Activated gamma-delta T cell treated with Interleukin-2 at 50 U/mL for 16 hours (primary cell): ENCODE measurements around the gene AP3S2.

Source experiments
- DNase-seq: peaks from one replicate; pipeline ENCODE4 v3.0.0-alpha.2; 2020

Gene AP3S2

GRCh38 chr15:89830639-89831038, 63.2 kb downstream of the AP3S2 start:
- no peak for DNase-seq

GRCh38 chr15:89829616-89830440, 64.0 kb downstream of the AP3S2 start:
- no peak for DNase-seq

DNA sequence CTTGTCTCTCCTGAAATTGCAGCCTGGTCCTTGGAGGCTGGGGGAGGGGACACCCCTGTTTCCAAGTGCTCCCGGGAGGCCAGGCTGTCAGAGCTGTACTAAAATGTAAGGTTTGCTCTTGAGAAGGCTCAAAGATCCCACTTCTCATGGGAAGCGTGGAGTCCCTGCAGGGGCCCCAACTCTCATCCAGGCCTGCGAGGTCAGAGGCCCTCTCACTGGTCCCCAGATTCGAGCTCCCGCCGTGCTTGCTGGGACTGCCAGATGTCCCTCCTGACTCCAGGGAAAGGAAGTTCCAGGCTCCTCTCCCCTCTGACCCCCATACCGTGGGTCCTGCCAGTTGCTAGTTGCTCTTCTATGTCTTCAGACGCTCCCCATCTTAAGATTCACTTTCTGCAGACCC, 64.6 kb downstream of the AP3S2 start:
- DNase-seq = no peak

DNA sequence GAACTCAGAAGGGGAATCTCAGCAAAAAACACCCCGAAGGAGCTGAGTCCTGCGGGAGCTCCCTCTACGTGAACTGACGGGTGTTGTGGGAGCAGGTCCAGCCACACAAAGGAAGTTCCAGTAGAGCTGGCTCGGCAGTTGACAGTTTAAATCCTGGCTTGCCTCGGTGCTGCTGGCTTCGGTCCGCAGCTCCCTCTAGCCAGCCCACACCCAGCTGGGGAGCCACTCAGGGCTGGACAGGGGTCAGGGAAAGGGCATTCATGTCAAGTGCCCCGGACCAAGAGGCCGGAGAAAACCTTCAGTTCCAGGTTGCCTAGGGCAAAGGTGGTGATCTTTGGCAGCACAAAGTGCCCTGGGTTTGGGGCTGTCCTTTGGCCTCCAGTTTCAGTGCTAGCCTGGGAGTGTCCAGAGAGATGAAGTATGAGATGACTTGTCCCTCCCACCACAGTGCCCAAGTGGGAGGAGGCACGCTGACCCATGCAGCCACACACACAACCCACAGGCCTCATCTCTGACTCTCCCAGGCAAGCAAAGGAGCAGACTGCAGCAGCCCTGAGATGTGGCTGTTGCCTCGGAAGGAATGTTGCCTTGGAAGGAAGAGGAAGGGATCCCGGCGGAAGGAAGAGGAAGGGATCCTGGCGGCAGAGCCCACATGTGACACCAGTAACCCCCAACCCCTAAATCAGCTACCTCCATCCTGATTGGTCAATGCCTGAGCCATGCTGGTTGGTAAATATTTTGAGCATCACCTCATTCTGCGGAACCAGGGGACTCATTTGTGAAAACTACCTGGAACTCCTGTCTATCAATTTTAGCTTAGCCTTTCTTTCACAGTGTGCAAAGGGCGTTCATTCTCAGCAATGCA, 65.3 kb downstream of the AP3S2 start:
- no peak for DNase-seq

DNA sequence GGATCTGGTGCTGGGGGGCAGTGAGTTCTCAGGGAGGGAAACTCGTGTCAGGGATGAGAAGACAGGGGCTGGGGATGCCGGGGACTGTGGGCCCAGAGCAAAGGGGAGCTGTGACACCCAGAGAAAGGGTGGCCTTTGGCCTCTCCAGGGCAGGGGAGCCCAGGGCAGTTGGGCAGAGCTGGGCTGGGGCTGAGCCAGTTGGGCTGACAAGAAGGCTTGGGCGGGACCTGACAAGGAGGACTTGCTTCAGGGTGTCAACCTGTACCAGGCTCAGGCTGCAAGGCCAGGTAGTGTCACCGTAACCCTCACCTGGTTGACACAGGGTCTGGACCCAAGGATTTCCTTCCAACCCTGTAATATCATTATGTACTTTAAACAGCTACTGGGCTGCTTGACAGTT, 66.0 kb downstream of the AP3S2 start:
- DNase-seq = no peak

- DNase-seq = no peak
These were observed 66.8 kb downstream of the AP3S2 start for GRCh38 chr15:89826671-89827655.

- no peak for DNase-seq
These were observed 68.4 kb downstream of the AP3S2 start for GRCh38 chr15:89825271-89825940.

DNA sequence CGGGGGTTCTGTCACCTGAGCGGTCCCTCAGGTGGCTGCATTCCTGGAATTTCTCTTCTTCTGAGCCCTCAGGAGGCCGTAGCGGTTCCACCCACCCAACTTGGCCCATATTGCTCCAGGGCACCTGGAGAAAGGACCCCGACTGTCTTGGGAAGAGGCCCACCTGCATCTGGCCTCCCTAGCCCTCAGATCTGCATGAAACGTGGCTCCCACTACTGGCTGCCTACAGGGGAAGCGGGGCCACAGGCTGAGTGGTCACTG, 69.3 kb downstream of the AP3S2 start:
- no peak for DNase-seq

GRCh38 chr15:89823836-89824606, 69.8 kb downstream of the AP3S2 start:
- DNase-seq = no peak

DNA sequence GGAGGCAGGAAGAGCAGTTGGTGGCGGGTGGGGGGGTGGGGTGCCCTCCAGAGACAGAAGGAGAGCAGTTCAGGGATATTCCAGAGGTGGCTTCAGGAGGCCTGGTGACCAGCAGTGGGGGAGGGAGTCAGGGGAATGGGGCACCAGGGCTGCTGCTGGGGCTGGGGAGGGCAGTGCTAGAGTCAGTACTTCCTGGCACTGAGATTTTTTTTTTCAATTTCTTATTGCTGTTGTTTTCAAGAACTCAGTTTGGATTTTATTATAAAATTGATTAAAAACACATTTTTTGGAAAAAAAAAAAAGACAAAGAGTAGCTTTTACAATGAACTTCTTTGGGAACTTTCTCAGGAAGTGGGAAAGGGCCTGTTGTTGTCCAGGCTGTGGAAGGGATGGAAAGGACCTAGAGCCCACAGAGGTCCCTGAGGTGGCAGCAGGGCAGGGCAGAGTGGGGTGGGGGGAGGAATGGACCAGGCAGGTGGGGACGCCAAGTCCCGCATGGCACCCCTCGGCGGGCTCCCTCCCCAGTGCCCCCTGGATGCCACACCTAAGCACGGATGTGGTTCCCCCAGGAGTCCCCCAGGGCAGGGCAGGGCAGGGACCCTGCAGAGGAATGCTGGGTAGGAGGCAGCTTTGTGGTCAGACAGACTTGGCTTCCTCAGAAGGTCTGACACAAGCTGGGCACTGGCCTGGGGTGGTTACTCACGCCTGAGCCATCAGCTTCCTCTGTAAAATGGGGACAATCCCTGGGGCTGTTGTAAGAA, 70.7 kb downstream of the AP3S2 start:
- DNase-seq = no peak

DNA sequence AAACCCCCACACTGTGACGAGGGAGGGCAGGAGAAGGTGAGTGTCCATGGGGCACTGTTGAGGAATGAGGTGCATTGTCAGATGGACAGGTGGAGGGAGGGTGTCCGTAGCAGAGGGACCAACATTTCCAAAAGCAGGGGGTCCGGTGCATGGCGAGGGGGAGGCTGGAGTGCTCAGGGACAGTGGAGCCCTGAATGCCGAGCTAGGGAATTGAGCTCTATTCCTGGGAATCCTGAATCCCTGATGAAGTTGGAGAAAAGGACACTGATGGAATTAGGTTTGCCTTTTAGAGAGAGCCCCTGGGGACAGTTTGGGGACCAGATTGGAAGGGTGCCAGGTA, 71.2 kb downstream of the AP3S2 start:
- no peak for DNase-seq

GRCh38 chr15:89822026-89822425, 71.8 kb downstream of the AP3S2 start:
- no peak for DNase-seq

- no peak for DNase-seq
These were observed 72.9 kb downstream of the AP3S2 start for GRCh38 chr15:89820666-89821611.

DNA sequence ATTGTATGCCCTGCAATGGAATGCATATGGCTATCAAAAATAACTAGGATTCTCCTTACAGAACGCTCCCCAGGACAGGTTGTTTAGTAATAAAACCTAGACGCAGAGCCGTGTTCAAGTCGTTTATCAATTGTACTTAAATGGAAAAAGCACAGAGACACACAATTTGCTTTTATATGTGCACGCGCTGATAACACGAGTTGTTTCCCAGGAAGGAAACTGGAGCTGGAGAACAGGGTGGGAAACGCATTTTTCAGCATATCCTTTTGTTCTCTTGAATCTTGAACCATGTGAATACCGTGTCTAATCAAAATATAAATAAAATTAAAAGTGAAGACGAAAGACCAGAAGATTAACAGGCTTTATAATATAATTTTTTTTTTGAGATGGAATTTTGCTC, 75.5 kb downstream of the AP3S2 start:
- DNase-seq = no peak

GRCh38 chr15:89817701-89818280, 76.0 kb downstream of the AP3S2 start:
- no peak for DNase-seq

DNA sequence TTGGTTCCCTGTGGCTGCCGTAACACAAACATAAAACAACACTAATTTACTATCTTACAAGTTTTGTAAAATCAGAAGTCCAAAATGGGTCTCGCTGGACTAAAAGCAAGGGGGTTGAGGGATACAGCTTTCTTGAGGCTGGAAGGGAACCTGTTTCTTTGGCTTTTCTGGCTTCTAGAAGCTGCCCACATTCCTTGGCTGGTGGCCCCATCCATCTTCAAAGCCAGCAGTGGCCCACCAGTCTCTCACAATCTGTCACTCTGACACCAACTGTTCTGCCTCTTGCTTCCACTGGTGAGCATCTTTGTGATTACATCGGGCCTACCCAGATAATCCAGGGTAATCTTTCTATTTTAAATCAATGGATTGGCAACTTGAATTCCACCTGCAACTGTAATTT, 78.0 kb downstream of the AP3S2 start:
- DNase-seq = no peak

DNA sequence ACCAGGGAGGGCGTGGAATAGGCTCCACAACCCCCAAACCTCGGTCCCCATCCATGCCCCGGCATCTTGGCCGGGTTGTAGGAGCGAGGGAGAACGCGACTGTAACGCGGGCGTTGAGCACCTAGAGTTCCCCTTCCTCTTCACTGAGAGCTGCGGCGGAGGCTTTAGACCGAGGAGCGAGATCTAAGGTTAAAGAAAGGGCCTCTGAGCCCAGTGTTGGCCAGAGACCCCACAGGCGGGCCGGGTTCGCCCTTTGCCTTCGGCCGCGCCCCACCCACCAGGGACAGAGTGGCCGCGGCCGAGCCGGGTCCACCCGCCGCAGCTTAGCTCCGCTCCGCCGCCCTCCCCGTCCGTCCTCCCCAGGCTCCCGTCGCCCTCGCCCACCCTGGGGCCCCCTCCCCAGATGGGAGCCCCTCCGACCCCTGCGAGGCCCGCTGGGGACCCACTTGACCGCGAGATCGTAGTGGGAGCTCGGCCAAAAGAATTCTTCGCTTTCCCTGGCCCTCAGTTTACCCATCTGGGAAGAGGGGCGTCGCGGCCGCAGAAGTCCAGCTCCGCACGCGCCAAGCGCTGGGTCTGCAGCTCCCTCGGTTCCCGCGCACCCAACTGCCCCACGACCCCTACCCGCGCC, 79.6 kb downstream of the AP3S2 start:
- no peak for DNase-seq

DNA sequence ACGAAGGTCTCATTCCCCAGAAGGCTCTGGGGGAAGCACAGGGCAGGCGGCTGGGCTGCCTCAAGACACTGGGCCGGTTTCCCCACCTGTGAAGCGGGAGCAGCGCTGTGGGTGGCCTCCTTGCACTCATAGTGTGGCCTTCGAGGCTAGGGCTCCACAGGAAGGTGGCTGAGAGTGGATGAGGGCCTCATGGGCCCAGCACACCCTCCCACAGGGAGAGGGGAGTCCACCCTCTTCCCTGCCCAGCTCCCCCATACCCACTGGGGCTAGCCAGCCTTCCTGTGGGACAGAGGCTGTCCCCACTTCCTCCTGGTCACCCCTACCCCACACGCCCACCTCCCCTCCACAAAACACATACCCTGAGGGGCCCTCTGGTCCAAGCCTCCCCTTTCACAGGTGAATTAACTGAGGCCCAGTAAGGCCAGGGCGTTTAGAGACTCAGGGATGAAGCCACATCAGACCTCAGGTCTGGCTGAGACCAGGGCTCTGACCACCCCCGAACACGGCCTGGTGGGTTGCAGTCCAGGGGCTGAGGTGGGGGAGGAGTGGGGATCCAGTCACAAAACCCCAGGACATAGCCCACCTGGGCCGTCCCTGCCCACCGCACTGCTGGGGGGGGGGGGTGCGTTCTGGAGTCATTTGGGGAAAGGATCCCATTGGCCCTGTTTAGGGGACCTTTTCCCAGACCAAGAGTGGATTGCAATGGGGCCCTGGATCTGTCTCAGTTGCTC, 80.2 kb downstream of the AP3S2 start:
- DNase-seq = no peak
